Measurements from ENCODE around the gene SLC29A1. TPM values are rescaled to one million over a fixed set of nuclear protein-coding genes. Genes with fewer than 3 reads are reported as not detected.

The SLC29A1 gene
- total and polyA plus RNA-seq, 9 of the 15 experiments (the other 6 are each of a cell fraction or from before 2014, with no cell fraction given): 18.9 to 170 (median 57.7) TPM

DNA sequence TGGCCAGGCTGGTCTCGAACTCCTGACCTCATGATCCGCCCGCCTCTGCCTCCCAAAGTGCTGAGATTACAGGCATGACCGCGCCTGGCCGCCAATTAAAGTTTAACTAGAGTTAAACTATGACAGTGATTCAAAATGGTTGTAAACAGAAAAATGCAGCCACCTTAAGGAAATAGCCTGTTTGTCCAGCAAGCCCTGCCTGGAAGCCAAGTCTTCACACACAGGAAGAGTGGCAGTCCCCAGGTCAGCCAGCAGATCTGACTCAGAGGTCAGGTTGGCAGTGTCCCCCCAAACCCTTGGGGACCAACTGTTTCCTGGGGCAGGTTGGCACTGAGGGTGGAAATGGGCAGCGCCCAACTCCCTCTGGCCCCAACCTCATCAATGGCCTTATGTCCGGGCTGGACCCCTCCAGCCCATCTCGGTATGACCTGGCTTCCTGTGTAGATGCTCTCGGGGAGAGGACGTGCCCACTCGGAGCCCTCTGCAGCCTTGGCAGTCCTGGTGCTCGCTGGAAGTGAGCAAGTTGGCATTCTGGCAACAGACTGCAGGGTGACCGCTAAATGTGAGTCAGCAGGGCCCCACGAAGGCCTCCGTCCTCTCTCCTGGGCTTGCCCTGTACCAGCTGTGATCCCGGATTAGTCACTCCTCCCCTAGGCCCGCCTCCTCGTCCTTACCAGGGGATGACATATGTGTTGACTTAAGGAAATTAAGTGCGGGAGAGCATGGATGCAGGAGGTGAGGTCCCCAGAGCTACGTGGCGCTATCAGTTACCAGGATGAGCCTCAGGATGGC, 13.8 kb downstream of the SLC29A1 start (continued):
- TF ChIP-seq YY1 (IDR thresholded peaks at IDR 0.05; ENCODE audit: borderline replicate concordance in 1 of 3, control insufficient read depth in 1 of 3, extremely low read depth in 1 of 3, insufficient read depth in 3 of 3, insufficient read length in 1 of 3, insufficient replicate concordance in 2 of 3, low read depth in 1 of 3, low read length in 2 of 3) (no peak), SPI1 (IDR thresholded peaks at IDR 0.05; ENCODE audit: borderline replicate concordance, low read depth, low read length) (no peak), DPF2 (IDR thresholded peaks at IDR 0.05) (peak; percentile 55), FOXP1 (CRISPR knock-in tag; IDR thresholded peaks at IDR 0.05) (no peak; the same call in 1 of the 2 replicates), ILF3 (IDR thresholded peaks at IDR 0.05; ENCODE audit: borderline replicate concordance) (no peak), FOXA1 (IDR thresholded peaks at IDR 0.05; ENCODE audit: borderline replicate concordance) (peak; percentile 53; the same call in 1 of the 2 replicates), SMARCE1 (IDR thresholded peaks at IDR 0.05) (peak; percentile 68), SMAD3 (CRISPR knock-in tag; conservative IDR thresholded peaks at IDR 0.05) (no peak), KLF16 (IDR thresholded peaks at IDR 0.05) (no peak), POLR3A (IDR thresholded peaks at IDR 0.05; ENCODE audit: borderline replicate concordance, extremely low read depth, insufficient read depth, insufficient read length) (no peak), RCOR1 (IDR thresholded peaks at IDR 0.05; ENCODE audit: borderline replicate concordance in 1 of 2, low read depth in 2 of 2, low read length in 2 of 2) (peak in 1 of 2 experiments; percentile 36; a peak in 1 of 4 replicates), NRF1 (conservative IDR thresholded peaks at IDR 0.05 in 1 of 2, IDR thresholded peaks at IDR 0.05 in 1 of 2) (peak in 1 of 2 experiments; percentile 22; a peak in 1 of 4 replicates), BRD9 (IDR thresholded peaks at IDR 0.05; ENCODE audit: low read depth, partially characterized antibody) (no peak)
- TF ChIP-seq, protein P1, sequence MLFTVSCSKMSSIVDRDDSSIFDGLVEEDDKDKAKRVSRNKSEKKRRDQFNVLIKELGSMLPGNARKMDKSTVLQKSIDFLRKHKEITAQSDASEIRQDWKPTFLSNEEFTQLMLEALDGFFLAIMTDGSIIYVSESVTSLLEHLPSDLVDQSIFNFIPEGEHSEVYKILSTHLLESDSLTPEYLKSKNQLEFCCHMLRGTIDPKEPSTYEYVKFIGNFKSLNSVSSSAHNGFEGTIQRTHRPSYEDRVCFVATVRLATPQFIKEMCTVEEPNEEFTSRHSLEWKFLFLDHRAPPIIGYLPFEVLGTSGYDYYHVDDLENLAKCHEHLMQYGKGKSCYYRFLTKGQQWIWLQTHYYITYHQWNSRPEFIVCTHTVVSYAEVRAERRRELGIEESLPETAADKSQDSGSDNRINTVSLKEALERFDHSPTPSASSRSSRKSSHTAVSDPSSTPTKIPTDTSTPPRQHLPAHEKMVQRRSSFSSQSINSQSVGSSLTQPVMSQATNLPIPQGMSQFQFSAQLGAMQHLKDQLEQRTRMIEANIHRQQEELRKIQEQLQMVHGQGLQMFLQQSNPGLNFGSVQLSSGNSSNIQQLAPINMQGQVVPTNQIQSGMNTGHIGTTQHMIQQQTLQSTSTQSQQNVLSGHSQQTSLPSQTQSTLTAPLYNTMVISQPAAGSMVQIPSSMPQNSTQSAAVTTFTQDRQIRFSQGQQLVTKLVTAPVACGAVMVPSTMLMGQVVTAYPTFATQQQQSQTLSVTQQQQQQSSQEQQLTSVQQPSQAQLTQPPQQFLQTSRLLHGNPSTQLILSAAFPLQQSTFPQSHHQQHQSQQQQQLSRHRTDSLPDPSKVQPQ (CRISPR knock-in tag; IDR thresholded peaks at IDR 0.05; ENCODE audit: borderline replicate concordance): no peak
- TF ChIP-seq, protein P2, sequence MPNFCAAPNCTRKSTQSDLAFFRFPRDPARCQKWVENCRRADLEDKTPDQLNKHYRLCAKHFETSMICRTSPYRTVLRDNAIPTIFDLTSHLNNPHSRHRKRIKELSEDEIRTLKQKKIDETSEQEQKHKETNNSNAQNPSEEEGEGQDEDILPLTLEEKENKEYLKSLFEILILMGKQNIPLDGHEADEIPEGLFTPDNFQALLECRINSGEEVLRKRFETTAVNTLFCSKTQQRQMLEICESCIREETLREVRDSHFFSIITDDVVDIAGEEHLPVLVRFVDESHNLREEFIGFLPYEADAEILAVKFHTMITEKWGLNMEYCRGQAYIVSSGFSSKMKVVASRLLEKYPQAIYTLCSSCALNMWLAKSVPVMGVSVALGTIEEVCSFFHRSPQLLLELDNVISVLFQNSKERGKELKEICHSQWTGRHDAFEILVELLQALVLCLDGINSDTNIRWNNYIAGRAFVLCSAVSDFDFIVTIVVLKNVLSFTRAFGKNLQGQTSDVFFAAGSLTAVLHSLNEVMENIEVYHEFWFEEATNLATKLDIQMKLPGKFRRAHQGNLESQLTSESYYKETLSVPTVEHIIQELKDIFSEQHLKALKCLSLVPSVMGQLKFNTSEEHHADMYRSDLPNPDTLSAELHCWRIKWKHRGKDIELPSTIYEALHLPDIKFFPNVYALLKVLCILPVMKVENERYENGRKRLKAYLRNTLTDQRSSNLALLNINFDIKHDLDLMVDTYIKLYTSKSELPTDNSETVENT (CRISPR knock-in tag; IDR thresholded peaks at IDR 0.05): peak; percentile 58; the same call in 1 of the 2 replicates
